OCI-LY7 (cell line): Measurements from ENCODE around the gene EML6. TPM values are rescaled to one million over a fixed set of nuclear protein-coding genes. Genes with fewer than 3 reads are reported as not detected.

Source experiments
- BruUV-seq: library from RNA; stranded (reverse); fragments of 400-500 nt; replicated peaks from 2 replicates; lab custom pipeline; 2021; lab: Mats Ljungman, UMichigan
- CTCF ChIA-PET: fragments of 300-600 bp; sonication (Branson Sonifier 250); formaldehyde crosslinking; loops from one replicate; lab custom pipeline; 2022; ENCODE audit warnings: antibody characterized with exemption; ENCODE audit not compliant: unreplicated experiment; lab: Charles Lee
- POLR2A ChIA-PET: fragments of 300-600 bp; sonication (Branson Sonifier 250); formaldehyde crosslinking; loops from one replicate; lab custom pipeline; 2022; ENCODE audit warnings: antibody characterized with exemption; lab: Charles Lee
- DNase-seq: peaks from one replicate; pipeline ENCODE4 v3.0.0-alpha.2; 2015; ENCODE audit warnings: low spot score
- H2AFZ ChIP-seq: fragments of 200-600 bp; sonication (generic), shearing (Covaris generic); 2 replicates; pipeline ENCODE4 v1.6.1; 2014; ENCODE audit warnings: mild to moderate bottlenecking, antibody characterized with exemption, low read length, moderate library complexity
- H3K27ac ChIP-seq: fragments of 200-600 bp; sonication (generic); 2 replicates; pipeline ENCODE4 v1.5.1; 2014; ENCODE audit warnings: mixed run types, low read depth, mild to moderate bottlenecking, moderate library complexity, low read length, inconsistent platforms; ENCODE audit not compliant: poor library complexity, severe bottlenecking
- H3K36me3 ChIP-seq: fragments of 200-600 bp; sonication (generic); 2 replicates; pipeline ENCODE4 v1.6.1; 2014; ENCODE audit warnings: mild to moderate bottlenecking, antibody characterized with exemption, low read length, moderate library complexity, mixed read lengths; ENCODE audit not compliant: insufficient read depth
- H3K4me1 ChIP-seq: fragments of 200-600 bp; sonication (generic); 2 replicates; pipeline ENCODE4 v1.5.1; 2014; ENCODE audit warnings: mild to moderate bottlenecking, low read length; ENCODE audit not compliant: insufficient read depth, poor library complexity, severe bottlenecking
- H3K4me2 ChIP-seq: fragments of 200-600 bp; sonication (generic); 2 replicates; pipeline ENCODE4 v1.6.1; 2014; ENCODE audit warnings: mild to moderate bottlenecking, low read length
- H3K4me3 ChIP-seq: fragments of 200-600 bp; sonication (generic); 2 replicates; pipeline ENCODE4 v1.5.1; 2014; ENCODE audit warnings: mild to moderate bottlenecking, low read depth, low read length; ENCODE audit not compliant: poor library complexity, severe bottlenecking
- H3K79me2 ChIP-seq: fragments of 200-600 bp; sonication (generic); 2 replicates; pipeline ENCODE4 v1.6.1; 2016; ENCODE audit warnings: low read depth, mild to moderate bottlenecking, low read length, moderate library complexity, mixed read lengths; ENCODE audit not compliant: insufficient read depth
- H3K9me2 ChIP-seq: fragments of 200-600 bp; sonication (generic); 2 replicates; pipeline ENCODE4 v1.6.1; 2016; ENCODE audit warnings: mild to moderate bottlenecking, low read length, mixed read lengths; ENCODE audit not compliant: insufficient read depth
- H3K9me3 ChIP-seq: fragments of 200-600 bp; sonication (generic); 2 replicates; pipeline ENCODE4 v1.6.1; 2014; ENCODE audit warnings: mild to moderate bottlenecking, mixed run types, low read length, mixed read lengths
- H4K20me1 ChIP-seq: fragments of 200-600 bp; sonication (generic); 2 replicates; pipeline ENCODE4 v1.6.1; 2014; ENCODE audit warnings: mild to moderate bottlenecking, antibody characterized with exemption, low read length, moderate library complexity, mixed read lengths; ENCODE audit not compliant: insufficient read depth
- CTCF ChIP-seq: fragments of 200-600 bp; sonication (generic); conservative IDR thresholded peaks from 2 replicates; pipeline ENCODE4 v1.5.1; 2014; ENCODE audit warnings: mild to moderate bottlenecking, antibody characterized with exemption, low read length, moderate library complexity, mixed read lengths
- EZH2phosphoT487 ChIP-seq: fragments of 200-600 bp; sonication (generic); IDR thresholded peaks from 2 replicates; pipeline ENCODE4 v1.6.1; 2018; ENCODE audit warnings: low read depth, borderline replicate concordance, mild to moderate bottlenecking, mixed run types, antibody characterized with exemption, low read length, moderate library complexity, mixed read lengths
- intact Hi-C: fragments of 100-400 bp; cut with micrococcal nuclease; formaldehyde crosslinking; loops from one replicate; pipeline ENCODE4 v1.10.0; 2022; ENCODE audit not compliant: unreplicated experiment
- total RNA-seq, 2 experiments: library from RNA; depleted of rRNA in 1 of 2; stranded (reverse); fragments of >200 nt in 1 of 2; shearing (Covaris generic) in 1 of 2; gene quantifications; 2 replicates each; pipeline ENCODE4 v1.2.3, GENCODE V29; 2014 to 2022

The EML6 gene
- total RNA-seq, 2 experiments from 2014 or later, result 310 to 367 TPM

- Histone ChIP-seq H2AFZ (no peak overlapping the region), H3K27ac (no peak overlapping the region), H4K20me1 (no peaks in the 10 kb centered on the region; the same call in 1 of the 2 replicates), H3K4me2 (no peak overlapping the region), H3K4me3 (no peak overlapping the region), H3K79me2 (peaks cover 97% of the 10 kb centered on the region), H3K9me3 (peaks cover 17% of the 10 kb centered on the region), H3K9me2 (no peaks in the 10 kb centered on the region), H3K4me1 (no peaks in the 10 kb centered on the region), H3K36me3 (peaks cover 98% of the 10 kb centered on the region)
- POLR2A ChIA-PET, result interaction anchor here (0.6 kb wide), 1 partner anchor 1520 kb away, joined by 3 read pairs; no protein-coding TSS in a partner anchor
- CTCF ChIA-PET, result no interaction called here
- TF ChIP-seq CTCF (no peak), EZH2phosphoT487 (no peak)
- intact Hi-C loops, result no loop called here
- no peak for DNase-seq
- BruUV-seq, result no TSS peak
Measured at GRCh38 chr2:54803783-54804751, 80.6 kb downstream of the EML6 start.

- Histone ChIP-seq H3K9me3 (peaks cover 17% of the 10 kb centered on the region), H3K27ac (no peak overlapping the region), H3K36me3 (peaks cover 97% of the 10 kb centered on the region), H3K79me2 (peaks cover 99% of the 10 kb centered on the region), H3K4me1 (no peaks in the 10 kb centered on the region), H3K4me2 (no peak overlapping the region), H2AFZ (no peak overlapping the region), H3K4me3 (no peak overlapping the region), H4K20me1 (no peaks in the 10 kb centered on the region; the same call in 1 of the 2 replicates), H3K9me2 (no peaks in the 10 kb centered on the region)
- CTCF ChIA-PET, result no interaction called here
- TF ChIP-seq EZH2phosphoT487 (no peak), CTCF (no peak)
- intact Hi-C loops, result no loop called here
- no peak for DNase-seq
- POLR2A ChIA-PET, result no interaction called here
- BruUV-seq, result no TSS peak
Measured at GRCh38 chr2:54805255-54805654, 81.8 kb downstream of the EML6 start.

- no TSS peak for BruUV-seq
- no peak for TF ChIP-seq EZH2phosphoT487
- TF ChIP-seq CTCF, result no peak
- intact Hi-C loops, result no loop called here
- no peak for DNase-seq
- Histone ChIP-seq H4K20me1 (peaks cover 2% of the 10 kb centered on the region; the same call in 1 of the 2 replicates), H3K9me2 (no peaks in the 10 kb centered on the region), H3K36me3 (peaks cover 97% of the 10 kb centered on the region), H3K4me2 (no peak overlapping the region), H3K79me2 (peaks cover 99% of the 10 kb centered on the region), H3K4me1 (no peaks in the 10 kb centered on the region), H3K27ac (no peak overlapping the region), H2AFZ (no peak overlapping the region), H3K9me3 (peaks cover 17% of the 10 kb centered on the region), H3K4me3 (no peak overlapping the region)
- POLR2A ChIA-PET, result interaction anchor here (0.6 to 1.1 kb wide), 2 partner anchors 8 to 39 kb away, joined by 3 read pairs; no protein-coding TSS in a partner anchor
- CTCF ChIA-PET, result no interaction called here
Measured at GRCh38 chr2:54806975-54807374, 83.5 kb downstream of the EML6 start.
